DMS 273 (cell line): ENCODE data around the gene COL8A2.

Source experiments
- DNase-seq: peaks from one replicate; lab custom pipeline; 2025; ENCODE audit not compliant: unreplicated experiment; lab: John Stamatoyannopoulos, UW

COL8A2 gene

GRCh38 chr1:36137226-36137625 lies 12.2 kb upstream of the COL8A2 start:
- DNase-seq = no peak

- no peak for DNase-seq
These were observed 11.5 kb upstream of the COL8A2 start for GRCh38 chr1:36136535-36136934.

GRCh38 chr1:36135796-36136195 lies 10.8 kb upstream of the COL8A2 start:
- DNase-seq = no peak

- DNase-seq = no peak
These were observed 10.3 kb upstream of the COL8A2 start for GRCh38 chr1:36135330-36135667.

GRCh38 chr1:36134505-36135329 lies 9.7 kb upstream of the COL8A2 start:
- peak; percentile 67 for DNase-seq

- no peak for DNase-seq
These were observed 9.0 kb upstream of the COL8A2 start for GRCh38 chr1:36134031-36134430.

- peak; percentile 61 for DNase-seq
These were observed 8.5 kb upstream of the COL8A2 start for GRCh38 chr1:36133484-36133883.

GRCh38 chr1:36132029-36132428 lies 7.0 kb upstream of the COL8A2 start:
- DNase-seq = no peak

- DNase-seq = no peak
These were observed 3.8 kb upstream of the COL8A2 start for GRCh38 chr1:36128905-36129206.

GRCh38 chr1:36128126-36128904 lies 3.3 kb upstream of the COL8A2 start:
- no peak for DNase-seq

- peak; percentile 37 for DNase-seq
These were observed 1.9 kb upstream of the COL8A2 start for GRCh38 chr1:36126797-36127500.

- DNase-seq = no peak
These were observed 1.1 kb upstream of the COL8A2 start for GRCh38 chr1:36126005-36126716.

GRCh38 chr1:36124404-36125128 lies 456 bp downstream of the COL8A2 start:
- no peak for DNase-seq

GRCh38 chr1:36123356-36123755 lies 1.7 kb downstream of the COL8A2 start:
- DNase-seq = no peak

GRCh38 chr1:36122062-36123030 lies 2.7 kb downstream of the COL8A2 start:
- no peak for DNase-seq

GRCh38 chr1:36119456-36119855 lies 5.6 kb downstream of the COL8A2 start:
- no peak for DNase-seq

- no peak for DNase-seq
These were observed 6.4 kb downstream of the COL8A2 start for GRCh38 chr1:36118447-36119204.

GRCh38 chr1:36116901-36117300 lies 8.1 kb downstream of the COL8A2 start:
- DNase-seq = peak; percentile 31

- no peak for DNase-seq
These were observed 9.1 kb downstream of the COL8A2 start for GRCh38 chr1:36115931-36116330.
